Measurements from ENCODE around the gene B4GALNT4. TPM values are rescaled to one million over a fixed set of nuclear protein-coding genes. Genes with fewer than 3 reads are reported as not detected.

The B4GALNT4 gene
- total and polyA plus RNA-seq, 4 donors: 0.15 to 0.42 (median 0.42) TPM; not detected in 1

- Histone ChIP-seq H3K4me3 (ENCODE audit: low read depth in 1 of 3, low read length in 3 of 3) (no peak overlapping the region), H3K27me3 (ENCODE audit: control insufficient read depth in 4 of 4, insufficient read depth in 4 of 4, low read length in 3 of 4) (no peaks in the 10 kb centered on the region), H3K36me3 (ENCODE audit: control insufficient read depth in 4 of 4, insufficient read depth in 3 of 4, low read depth in 1 of 4, low read length in 3 of 4) (no peaks in the 10 kb centered on the region), H3K27ac (ENCODE audit: low read depth in 1 of 2, low read length in 2 of 2) (no peak overlapping the region), H3K9me3 (ENCODE audit: control insufficient read depth in 4 of 4, low read length in 3 of 4) (no peaks in the 10 kb centered on the region), H3K4me1 (ENCODE audit: control insufficient read depth in 4 of 4, insufficient read depth in 4 of 4, low read length in 3 of 4) (no peaks in the 10 kb centered on the region), H3K9ac (ENCODE audit: low read depth in 1 of 2, low read length in 2 of 2) (no peak overlapping the region)
- 71% methylated on average over 25 of the region's 25 CpGs for WGBS
- no peak for DNase-seq (ENCODE audit: low spot score)
- no peak for TF ChIP-seq JUND (IDR thresholded peaks at IDR 0.05)
Observed at GRCh38 chr11:429931-430456, 60.7 kb downstream of the B4GALNT4 start.

Other genes starting within 250 kb of the B4GALNT4 start
- not detected for gene SCGB1C1, start 176.4 kb upstream of the B4GALNT4 start, total RNA-seq
- not detected for gene SCGB1C1, start 176.4 kb upstream of the B4GALNT4 start, polyA plus RNA-seq
- 10 to 100 TPM in 1 of 2 donors, 1 to 10 TPM in 1; 7.6 to 23.3 TPM for gene BET1L, start 162.1 kb upstream of the B4GALNT4 start, total RNA-seq
- 10 to 100 TPM; 23.5 to 32.6 TPM for gene BET1L, start 162.1 kb upstream of the B4GALNT4 start, polyA plus RNA-seq
- 10 to 100 TPM; 36.7 to 49.6 TPM for gene RIC8A, start 161.8 kb upstream of the B4GALNT4 start, total RNA-seq
- 10 to 100 TPM; 12.5 to 32.4 TPM for gene RIC8A, start 161.8 kb upstream of the B4GALNT4 start, polyA plus RNA-seq
- 10 to 100 TPM in 1 of 2 donors, 1 to 10 TPM in 1; 9.9 to 13.7 TPM for gene SIRT3, start 133.2 kb upstream of the B4GALNT4 start, total RNA-seq
- 10 to 100 TPM; 15.4 to 17.1 TPM for gene SIRT3, start 133.2 kb upstream of the B4GALNT4 start, polyA plus RNA-seq
- gene PSMD13, start 132.5 kb upstream of the B4GALNT4 start, total RNA-seq: 10 to 100 TPM; 50.8 to 56.7 TPM
- 10 to 100 TPM; 48.8 to 54.7 TPM for gene PSMD13, start 132.5 kb upstream of the B4GALNT4 start, polyA plus RNA-seq
- gene NLRP6, start 91.1 kb upstream of the B4GALNT4 start, total RNA-seq: 1 to 10 TPM in 1 of 2 donors, under 1 TPM in 1; 0.05 to 5.7 TPM
- gene NLRP6, start 91.1 kb upstream of the B4GALNT4 start, polyA plus RNA-seq: 1 to 10 TPM in 1 of 2 donors, under 1 TPM in 1; 0.80 to 1.1 TPM
- 10 to 100 TPM in 1 of 2 donors, 1 to 10 TPM in 1; 1.3 to 11.4 TPM for gene PGGHG, start 80.4 kb upstream of the B4GALNT4 start, total RNA-seq
- gene PGGHG, start 80.4 kb upstream of the B4GALNT4 start, polyA plus RNA-seq: 1 to 10 TPM; 5.4 to 9.6 TPM
- gene IFITM5, start 70.0 kb upstream of the B4GALNT4 start, total RNA-seq: not detected
- not detected for gene IFITM5, start 70.0 kb upstream of the B4GALNT4 start, polyA plus RNA-seq
- gene IFITM2, start 61.7 kb upstream of the B4GALNT4 start, total RNA-seq: 10 to 100 TPM in 1 of 2 donors, 1 to 10 TPM in 1; 8.5 to 49.0 TPM
- 1,000 to 10,000 TPM in 1 of 2 donors, 100 to 1,000 TPM in 1; 759 to 1,441 TPM for gene IFITM2, start 61.7 kb upstream of the B4GALNT4 start, polyA plus RNA-seq
- 10 to 100 TPM; 12.6 to 37.4 TPM for gene IFITM1, start 55.5 kb upstream of the B4GALNT4 start, total RNA-seq
- 100 to 1,000 TPM in 1 of 2 donors, 10 to 100 TPM in 1; 96.0 to 113 TPM for gene IFITM1, start 55.5 kb upstream of the B4GALNT4 start, polyA plus RNA-seq
- 100 to 1,000 TPM in 1 of 2 donors, 10 to 100 TPM in 1; 48.6 to 105 TPM for gene IFITM3, start 48.6 kb upstream of the B4GALNT4 start, total RNA-seq
- gene IFITM3, start 48.6 kb upstream of the B4GALNT4 start, polyA plus RNA-seq: 1,000 to 10,000 TPM; 2,070 to 2,255 TPM
- gene PKP3, start 24.7 kb downstream of the B4GALNT4 start, total RNA-seq: under 1 TPM; 0.25 to 0.37 TPM
- under 1 TPM in 1 of 2 donors, not detected in 1; 0.08 TPM for gene PKP3, start 24.7 kb downstream of the B4GALNT4 start, polyA plus RNA-seq
- 10 to 100 TPM; 12.4 to 46.7 TPM for gene SIGIRR, start 45.5 kb downstream of the B4GALNT4 start, total RNA-seq
- 10 to 100 TPM; 70.6 to 87.7 TPM for gene SIGIRR, start 45.5 kb downstream of the B4GALNT4 start, polyA plus RNA-seq
- under 1 TPM; 0.37 to 0.75 TPM for gene ANO9, start 72.5 kb downstream of the B4GALNT4 start, total RNA-seq
- gene ANO9, start 72.5 kb downstream of the B4GALNT4 start, polyA plus RNA-seq: under 1 TPM; 0.20 to 0.42 TPM
- gene PTDSS2, start 80.8 kb downstream of the B4GALNT4 start, total RNA-seq: 10 to 100 TPM; 12.0 to 15.6 TPM
- 1 to 10 TPM; 5.1 to 8.4 TPM for gene PTDSS2, start 80.8 kb downstream of the B4GALNT4 start, polyA plus RNA-seq
- 10 to 100 TPM; 68.5 to 77.8 TPM for gene RNH1, start 137.7 kb downstream of the B4GALNT4 start, total RNA-seq
- 10 to 100 TPM; 75.7 to 99.1 TPM for gene RNH1, start 137.7 kb downstream of the B4GALNT4 start, polyA plus RNA-seq
- 1 to 10 TPM; 4.7 to 8.6 TPM for gene HRAS, start 166.1 kb downstream of the B4GALNT4 start, total RNA-seq
- gene HRAS, start 166.1 kb downstream of the B4GALNT4 start, polyA plus RNA-seq: 10 to 100 TPM; 13.2 to 17.4 TPM
- under 1 TPM; 0.17 to 0.23 TPM for gene LRRC56, start 168.0 kb downstream of the B4GALNT4 start, total RNA-seq
- under 1 TPM; 0.08 to 0.46 TPM for gene LRRC56, start 168.0 kb downstream of the B4GALNT4 start, polyA plus RNA-seq
- gene LMNTD2, start 191.2 kb downstream of the B4GALNT4 start, total RNA-seq: 1 to 10 TPM; 1.2 to 2.9 TPM
- gene LMNTD2, start 191.2 kb downstream of the B4GALNT4 start, polyA plus RNA-seq: 1 to 10 TPM; 1.6 to 4.6 TPM
- gene RASSF7, start 191.5 kb downstream of the B4GALNT4 start, total RNA-seq: 10 to 100 TPM; 11.5 to 35.5 TPM
- gene RASSF7, start 191.5 kb downstream of the B4GALNT4 start, polyA plus RNA-seq: 10 to 100 TPM; 38.3 to 50.4 TPM
- 10 to 100 TPM; 22.4 to 25.2 TPM for gene PHRF1, start 207.0 kb downstream of the B4GALNT4 start, total RNA-seq
- 10 to 100 TPM in 1 of 2 donors, 1 to 10 TPM in 1; 2.4 to 15.1 TPM for gene PHRF1, start 207.0 kb downstream of the B4GALNT4 start, polyA plus RNA-seq
- 10 to 100 TPM; 15.7 to 62.4 TPM for gene IRF7, start 246.5 kb downstream of the B4GALNT4 start, total RNA-seq
- 10 to 100 TPM; 23.8 to 50.3 TPM for gene IRF7, start 246.5 kb downstream of the B4GALNT4 start, polyA plus RNA-seq